ENCODE measurements around the gene KDM4B. TPM values are rescaled to one million over a fixed set of nuclear protein-coding genes. Genes with fewer than 3 reads are reported as not detected.

KDM4B gene
- total RNA-seq, 1 experiment from 2014 or later: 43.7 TPM

GRCh38 chr19:5079071-5079774 is 110.3 kb downstream of the KDM4B start:
- no peak overlapping the region for H2BK12ac ChIP-seq (ENCODE audit: insufficient read length, low read depth, low read length)
- H3K14ac ChIP-seq (ENCODE audit: insufficient read depth, low read length): no peak overlapping the region
- H4K8ac ChIP-seq (replicated peaks; ENCODE audit: insufficient read length, low read depth, low read length): no peak overlapping the region
- no peaks in the 10 kb centered on the region for H3K79me1 ChIP-seq (ENCODE audit: insufficient read depth, low read depth, low read length, poor library complexity, severe bottlenecking)
- H3K4me1 ChIP-seq (ENCODE audit: insufficient read depth, low read length): no peaks in the 10 kb centered on the region
- no peak overlapping the region for H3K4me2 ChIP-seq (ENCODE audit: insufficient read depth, insufficient read length, low read length)
- peaks cover 3 to 47% (median 33%) of the 10 kb centered on the region in 3 experiments; a peak in 6 of 7 replicates for H3K36me3 Mint-ChIP-seq (ENCODE audit: insufficient read depth in 1 of 3, low read depth in 3 of 3)
- H3K9me3 ChIP-seq (ENCODE audit: control insufficient read depth, low read depth, low read length): no peaks in the 10 kb centered on the region
- H3K27ac ChIP-seq (ENCODE audit: insufficient read length, low read depth, low read length): no peak overlapping the region
- TF ChIP-seq, protein P1, sequence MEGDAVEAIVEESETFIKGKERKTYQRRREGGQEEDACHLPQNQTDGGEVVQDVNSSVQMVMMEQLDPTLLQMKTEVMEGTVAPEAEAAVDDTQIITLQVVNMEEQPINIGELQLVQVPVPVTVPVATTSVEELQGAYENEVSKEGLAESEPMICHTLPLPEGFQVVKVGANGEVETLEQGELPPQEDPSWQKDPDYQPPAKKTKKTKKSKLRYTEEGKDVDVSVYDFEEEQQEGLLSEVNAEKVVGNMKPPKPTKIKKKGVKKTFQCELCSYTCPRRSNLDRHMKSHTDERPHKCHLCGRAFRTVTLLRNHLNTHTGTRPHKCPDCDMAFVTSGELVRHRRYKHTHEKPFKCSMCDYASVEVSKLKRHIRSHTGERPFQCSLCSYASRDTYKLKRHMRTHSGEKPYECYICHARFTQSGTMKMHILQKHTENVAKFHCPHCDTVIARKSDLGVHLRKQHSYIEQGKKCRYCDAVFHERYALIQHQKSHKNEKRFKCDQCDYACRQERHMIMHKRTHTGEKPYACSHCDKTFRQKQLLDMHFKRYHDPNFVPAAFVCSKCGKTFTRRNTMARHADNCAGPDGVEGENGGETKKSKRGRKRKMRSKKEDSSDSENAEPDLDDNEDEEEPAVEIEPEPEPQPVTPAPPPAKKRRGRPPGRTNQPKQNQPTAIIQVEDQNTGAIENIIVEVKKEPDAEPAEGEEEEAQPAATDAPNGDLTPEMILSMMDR (conservative IDR thresholded peaks at IDR 0.05): no peak
- no peaks in the 10 kb centered on the region for H4K20me1 ChIP-seq (ENCODE audit: control insufficient read depth, insufficient read depth, insufficient read length)
- no peak overlapping the region for H2AK5ac ChIP-seq (ENCODE audit: insufficient read length, low read length)
- no peak overlapping the region for H3K9ac ChIP-seq (ENCODE audit: extremely low read depth, insufficient read length, low read length)
- H3K4ac ChIP-seq (ENCODE audit: low read depth, low read length): no peak overlapping the region
- H2AFZ ChIP-seq (ENCODE audit: low read length): no peak overlapping the region
- no peak overlapping the region for H3K18ac ChIP-seq (ENCODE audit: insufficient read length, low read depth, low read length)
- no peak overlapping the region for H2BK20ac ChIP-seq (ENCODE audit: low read depth, low read length, poor library complexity, severe bottlenecking)
- no peaks in the 10 kb centered on the region for H3K23me2 ChIP-seq (ENCODE audit: insufficient read length, low read depth, low read length, poor library complexity, severe bottlenecking)
- H3K4me3 Mint-ChIP-seq: no peak overlapping the region
- peaks cover 4 to 9% of the 10 kb centered on the region in 2 experiments for H3K4me1 Mint-ChIP-seq
- H2BK120ac ChIP-seq (ENCODE audit: low read depth, low read length, poor library complexity, severe bottlenecking): no peak overlapping the region
- H3T11ph ChIP-seq (ENCODE audit: low read length): no peak overlapping the region
- H3K27ac Mint-ChIP-seq: peak overlapping the region in 1 of 3 experiments; percentile 61; a peak in 2 of 7 replicates
- H3K56ac ChIP-seq (ENCODE audit: insufficient read length, low read depth, low read length): no peak overlapping the region
- no peak overlapping the region for H4K5ac ChIP-seq (ENCODE audit: insufficient read length, low read depth, low read length)
- no peaks in the 10 kb centered on the region for H3K79me2 ChIP-seq (ENCODE audit: insufficient read depth, low read length)
- no peaks in the 10 kb centered on the region for H3K9me3 Mint-ChIP-seq
- peaks cover 2% of the 10 kb centered on the region; the same call in 1 of the 2 replicates for H3K27me3 ChIP-seq (ENCODE audit: insufficient read depth, low read length)
- no peaks in the 10 kb centered on the region for H3K27me3 Mint-ChIP-seq (ENCODE audit: low read depth)
- no peak overlapping the region for H3K23ac ChIP-seq (ENCODE audit: insufficient read length, low read depth, low read length)
- DNase-seq: no peak
- no CpG with 5 or more reads among the region's 18 CpGs for WGBS (ENCODE audit: extremely low coverage, insufficient read length, low lambda C conversion rate)
- H2BK15ac ChIP-seq (ENCODE audit: low read depth, low read length): no peak overlapping the region
- no peak overlapping the region for H4K91ac ChIP-seq (ENCODE audit: insufficient read length, low read depth, low read length)
- H2BK5ac ChIP-seq (ENCODE audit: insufficient read length, low read length): no peak overlapping the region
